HUES48 (cell line): ENCODE results near the gene ABCG5.

Experiments
- H3K27ac ChIP-seq: one replicate; pipeline ENCODE4 v1.7.0; 2013; ENCODE audit warnings: low read depth, low read length, inconsistent platforms
- H3K27me3 ChIP-seq: 2 replicates; pipeline ENCODE4 v1.6.1; 2013; ENCODE audit warnings: mild to moderate bottlenecking, low read length; ENCODE audit not compliant: control insufficient read depth, insufficient read depth
- H3K36me3 ChIP-seq: 2 replicates; pipeline ENCODE4 v1.6.1; 2013; ENCODE audit warnings: low read length; ENCODE audit not compliant: control insufficient read depth, insufficient read depth
- H3K4me1 ChIP-seq: 2 replicates; pipeline ENCODE4 v1.6.1; 2013; ENCODE audit warnings: mild to moderate bottlenecking, low read length; ENCODE audit not compliant: control insufficient read depth, insufficient read depth
- H3K4me3 ChIP-seq: 2 replicates; pipeline ENCODE4 v1.5.1; 2013; ENCODE audit warnings: mild to moderate bottlenecking, low read depth, low read length
- H3K9ac ChIP-seq: 2 replicates; pipeline ENCODE4 v1.6.1; 2013; ENCODE audit warnings: mild to moderate bottlenecking, low read depth, low read length, moderate library complexity
- H3K9me3 ChIP-seq: 2 replicates; pipeline ENCODE4 v1.6.1; 2013; ENCODE audit warnings: low read length; ENCODE audit not compliant: control insufficient read depth, insufficient read depth

The ABCG5 gene

GRCh38 chr2:43838560-43839267, at the start of gene ABCG5, which contains the start of gene ABCG8:
Gene ABCG5, minus strand, starts transcription at chr2:43838839. Its CDS starts 160 bp downstream, at chr2:43838679.
Gene ABCG8, plus strand, starts transcription at chr2:43838971. Its CDS starts 83 bp downstream, at chr2:43839054.
- Histone ChIP-seq H3K4me1 (no peaks in the 10 kb centered on the region), H3K9me3 (no peaks in the 10 kb centered on the region), H3K27me3 (no peaks in the 10 kb centered on the region), H3K9ac (no peak within 1 kb of the TSS), H3K4me3 (no peak within 1 kb of the TSS), H3K36me3 (no peaks in the 10 kb centered on the region), H3K27ac (no peak within 1 kb of the TSS)

GRCh38 chr2:43887176-43887575, 48.5 kb upstream of the ABCG5 start:
- Histone ChIP-seq H3K4me3 (no peak overlapping the region), H3K36me3 (peaks cover 63% of the 10 kb centered on the region), H3K9me3 (no peaks in the 10 kb centered on the region), H3K27ac (no peak overlapping the region), H3K27me3 (no peaks in the 10 kb centered on the region), H3K4me1 (no peaks in the 10 kb centered on the region), H3K9ac (no peak overlapping the region)

GRCh38 chr2:43885132-43885632, 46.5 kb upstream of the ABCG5 start:
- H3K4me3 ChIP-seq: no peak overlapping the region
- no peaks in the 10 kb centered on the region for H3K27me3 ChIP-seq
- H3K9ac ChIP-seq: no peak overlapping the region
- H3K27ac ChIP-seq: no peak overlapping the region
- H3K4me1 ChIP-seq: no peaks in the 10 kb centered on the region
- H3K36me3 ChIP-seq: peaks cover 44% of the 10 kb centered on the region
- no peaks in the 10 kb centered on the region for H3K9me3 ChIP-seq

- Histone ChIP-seq H3K4me3 (no peak overlapping the region), H3K36me3 (peaks cover 39% of the 10 kb centered on the region), H3K27ac (no peak overlapping the region), H3K9ac (no peak overlapping the region), H3K27me3 (no peaks in the 10 kb centered on the region), H3K4me1 (0 out of 2 replicates have a peak, but pooled peaks cover 1% of the 10 kb centered on the region), H3K9me3 (no peaks in the 10 kb centered on the region)
These were observed 46.0 kb upstream of the ABCG5 start for GRCh38 chr2:43884689-43885088.

- Histone ChIP-seq H3K9ac (no peak overlapping the region), H3K4me3 (no peak overlapping the region), H3K36me3 (peaks cover 17% of the 10 kb centered on the region), H3K27ac (no peak overlapping the region), H3K4me1 (peaks cover 7% of the 10 kb centered on the region; the same call in 1 of the 2 replicates), H3K9me3 (no peaks in the 10 kb centered on the region), H3K27me3 (no peaks in the 10 kb centered on the region)
These were observed 43.7 kb upstream of the ABCG5 start for GRCh38 chr2:43882312-43882711.

GRCh38 chr2:43880952-43881351, 42.3 kb upstream of the ABCG5 start:
- H3K9ac ChIP-seq: no peak overlapping the region
- no peaks in the 10 kb centered on the region for H3K9me3 ChIP-seq
- H3K4me1 ChIP-seq: peaks cover 7% of the 10 kb centered on the region; the same call in 1 of the 2 replicates
- H3K27me3 ChIP-seq: no peaks in the 10 kb centered on the region
- H3K36me3 ChIP-seq: peaks cover 5% of the 10 kb centered on the region
- H3K4me3 ChIP-seq: no peak overlapping the region
- H3K27ac ChIP-seq: no peak overlapping the region

- H3K4me1 ChIP-seq: peaks cover 7% of the 10 kb centered on the region; the same call in 1 of the 2 replicates
- H3K4me3 ChIP-seq: no peak overlapping the region
- H3K27me3 ChIP-seq: no peaks in the 10 kb centered on the region
- H3K36me3 ChIP-seq: peaks cover 5% of the 10 kb centered on the region
- H3K9me3 ChIP-seq: no peaks in the 10 kb centered on the region
- H3K27ac ChIP-seq: no peak overlapping the region
- no peak overlapping the region for H3K9ac ChIP-seq
These were observed 41.8 kb upstream of the ABCG5 start for GRCh38 chr2:43880471-43880870.

GRCh38 chr2:43879261-43879660, 40.6 kb upstream of the ABCG5 start:
- Histone ChIP-seq H3K36me3 (no peaks in the 10 kb centered on the region), H3K27ac (no peak overlapping the region), H3K9ac (no peak overlapping the region), H3K4me1 (peaks cover 7% of the 10 kb centered on the region; the same call in 1 of the 2 replicates), H3K4me3 (no peak overlapping the region), H3K27me3 (no peaks in the 10 kb centered on the region), H3K9me3 (no peaks in the 10 kb centered on the region)

- Histone ChIP-seq H3K4me3 (no peak overlapping the region), H3K9me3 (no peaks in the 10 kb centered on the region), H3K27ac (no peak overlapping the region), H3K9ac (no peak overlapping the region), H3K4me1 (peaks cover 7% of the 10 kb centered on the region; the same call in 1 of the 2 replicates), H3K36me3 (no peaks in the 10 kb centered on the region), H3K27me3 (no peaks in the 10 kb centered on the region)
These were observed 39.3 kb upstream of the ABCG5 start for GRCh38 chr2:43877782-43878464.

GRCh38 chr2:43874776-43875451, 36.3 kb upstream of the ABCG5 start:
- Histone ChIP-seq H3K4me3 (no peak overlapping the region), H3K9ac (no peak overlapping the region), H3K9me3 (no peaks in the 10 kb centered on the region), H3K27ac (no peak overlapping the region), H3K4me1 (peaks cover 7% of the 10 kb centered on the region; the same call in 1 of the 2 replicates), H3K27me3 (no peaks in the 10 kb centered on the region), H3K36me3 (no peaks in the 10 kb centered on the region)
